ENCODE data around the gene TBC1D25.

GRCh38 chrX:48573690-48574269, 34.3 kb downstream of the TBC1D25 start:
- TF ChIP-seq CTCF (conservative IDR thresholded peaks at IDR 0.05; ENCODE audit: low read depth in 2 of 2) (no peak), REST (IDR thresholded peaks at IDR 0.05; ENCODE audit: unreplicated experiment) (no peak), EZH2phosphoT487 (IDR thresholded peaks at IDR 0.05; ENCODE audit: unreplicated experiment) (no peak), STAT1 (IDR thresholded peaks at IDR 0.05; ENCODE audit: unreplicated experiment) (no peak), POLR2AphosphoS5 (IDR thresholded peaks at IDR 0.05; ENCODE audit: low read depth) (no peak), CREB1 (CRISPR knock-in tag; IDR thresholded peaks at IDR 0.05; ENCODE audit: low read depth) (no peak), JUNB (IDR thresholded peaks at IDR 0.05; ENCODE audit: unreplicated experiment) (no peak), EZH2 (IDR thresholded peaks at IDR 0.05; ENCODE audit: low read depth, unreplicated experiment) (no peak), ZNF331 (CRISPR knock-in tag; IDR thresholded peaks at IDR 0.05; ENCODE audit: low read depth) (no peak), ZNF114 (CRISPR knock-in tag; IDR thresholded peaks at IDR 0.05) (no peak), ZNF462 (CRISPR knock-in tag; IDR thresholded peaks at IDR 0.05) (no peak), NANOG (IDR thresholded peaks at IDR 0.05; ENCODE audit: borderline replicate concordance) (no peak)

All from GM23338 (cell line).